LNCaP clone FGC (cell line): ENCODE measurements around the gene PNPLA1.

Experiments
- DNase-seq: peaks from one replicate; pipeline ENCODE4 v3.0.0-alpha.2; 2011; ENCODE audit warnings: low read depth
- H3K4me3 ChIP-seq: 2 replicates; pipeline ENCODE4 v1.5.1; 2011; ENCODE audit warnings: mild to moderate bottlenecking, low read depth, low read length, control low read depth
- CTCF ChIP-seq: IDR thresholded peaks from 2 replicates; pipeline ENCODE4 v1.5.1; 2012; ENCODE audit warnings: mild to moderate bottlenecking; ENCODE audit not compliant: control insufficient read depth, insufficient read depth; ENCODE audit errors: extremely low read depth

PNPLA1 gene

GRCh38 chr6:36352477-36353157 is 82.8 kb downstream of the PNPLA1 start:
- no peak for DNase-seq
- no peak for TF ChIP-seq CTCF

GRCh38 chr6:36353411-36353915 is 83.6 kb downstream of the PNPLA1 start:
- no peak for DNase-seq
- no peak overlapping the region for H3K4me3 ChIP-seq
- no peak for TF ChIP-seq CTCF

More at GRCh38 chr6:36352477-36353157, 82.8 kb downstream of the PNPLA1 start:
- H3K4me3 ChIP-seq = no peak overlapping the region

GRCh38 chr6:36355819-36356218 is 86.0 kb downstream of the PNPLA1 start:
- TF ChIP-seq CTCF = no peak
- DNase-seq = no peak
- H3K4me3 ChIP-seq = no peak overlapping the region

GRCh38 chr6:36357872-36358225 is 88.0 kb downstream of the PNPLA1 start:
- no peak for DNase-seq
- TF ChIP-seq CTCF = no peak
- no peak overlapping the region for H3K4me3 ChIP-seq
